ENCODE results near the gene DNAH6.
A peak's percentile ranks its signal among the peaks of the same experiment; 100 is the strongest.

DNAH6 gene

DNA sequence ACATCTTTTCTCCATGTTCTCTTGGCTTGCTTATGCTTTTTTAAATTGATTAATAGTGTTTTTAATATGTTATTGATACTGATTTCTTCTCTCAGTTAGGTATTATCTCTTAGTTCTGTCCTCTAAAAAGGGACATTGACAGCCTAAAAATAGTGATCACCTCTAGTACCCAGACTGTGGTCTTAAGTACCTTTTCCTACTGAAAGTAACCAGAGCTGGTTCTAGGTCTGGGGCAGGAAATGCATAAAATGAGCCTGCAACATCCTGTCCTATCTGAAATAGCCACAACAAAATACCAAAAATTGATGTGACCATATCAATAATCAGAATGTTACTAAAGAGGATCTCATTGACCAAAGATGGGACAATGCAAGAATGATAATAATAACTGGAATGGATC is 113.3 kb downstream of the DNAH6 start:
- TF ChIP-seq, protein P1, sequence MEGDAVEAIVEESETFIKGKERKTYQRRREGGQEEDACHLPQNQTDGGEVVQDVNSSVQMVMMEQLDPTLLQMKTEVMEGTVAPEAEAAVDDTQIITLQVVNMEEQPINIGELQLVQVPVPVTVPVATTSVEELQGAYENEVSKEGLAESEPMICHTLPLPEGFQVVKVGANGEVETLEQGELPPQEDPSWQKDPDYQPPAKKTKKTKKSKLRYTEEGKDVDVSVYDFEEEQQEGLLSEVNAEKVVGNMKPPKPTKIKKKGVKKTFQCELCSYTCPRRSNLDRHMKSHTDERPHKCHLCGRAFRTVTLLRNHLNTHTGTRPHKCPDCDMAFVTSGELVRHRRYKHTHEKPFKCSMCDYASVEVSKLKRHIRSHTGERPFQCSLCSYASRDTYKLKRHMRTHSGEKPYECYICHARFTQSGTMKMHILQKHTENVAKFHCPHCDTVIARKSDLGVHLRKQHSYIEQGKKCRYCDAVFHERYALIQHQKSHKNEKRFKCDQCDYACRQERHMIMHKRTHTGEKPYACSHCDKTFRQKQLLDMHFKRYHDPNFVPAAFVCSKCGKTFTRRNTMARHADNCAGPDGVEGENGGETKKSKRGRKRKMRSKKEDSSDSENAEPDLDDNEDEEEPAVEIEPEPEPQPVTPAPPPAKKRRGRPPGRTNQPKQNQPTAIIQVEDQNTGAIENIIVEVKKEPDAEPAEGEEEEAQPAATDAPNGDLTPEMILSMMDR (IDR thresholded peaks at IDR 0.05; ENCODE audit: low read depth, low read length), result no peak

DNA sequence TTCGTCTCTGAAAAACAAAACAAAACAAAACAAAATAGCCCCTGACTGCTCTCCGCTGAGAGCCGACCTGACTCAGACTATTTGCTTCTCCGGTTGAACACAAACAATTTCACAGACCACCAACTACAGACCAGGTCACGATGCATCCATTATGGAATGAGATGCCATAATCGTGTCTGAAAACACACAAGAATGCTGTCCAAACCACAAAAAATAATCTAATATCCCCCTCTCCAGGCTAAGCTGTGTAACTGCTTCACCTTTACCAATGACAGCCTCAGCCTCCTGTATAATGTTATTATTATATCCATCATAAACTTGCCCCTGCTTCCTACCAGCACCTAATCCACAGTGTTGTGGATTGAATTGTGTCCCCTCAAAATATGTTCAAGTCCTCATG is 114.7 kb downstream of the DNAH6 start:
- TF ChIP-seq, protein P1 (IDR thresholded peaks at IDR 0.05; ENCODE audit: low read depth, low read length), result peak; percentile 53
- peak; percentile 1 for DNase-seq (ENCODE audit: extremely low read depth, low read depth)

More for the DNA sequence above, 113.3 kb downstream of the DNAH6 start:
- no peak for DNase-seq (ENCODE audit: extremely low read depth, low read depth)

DNA sequence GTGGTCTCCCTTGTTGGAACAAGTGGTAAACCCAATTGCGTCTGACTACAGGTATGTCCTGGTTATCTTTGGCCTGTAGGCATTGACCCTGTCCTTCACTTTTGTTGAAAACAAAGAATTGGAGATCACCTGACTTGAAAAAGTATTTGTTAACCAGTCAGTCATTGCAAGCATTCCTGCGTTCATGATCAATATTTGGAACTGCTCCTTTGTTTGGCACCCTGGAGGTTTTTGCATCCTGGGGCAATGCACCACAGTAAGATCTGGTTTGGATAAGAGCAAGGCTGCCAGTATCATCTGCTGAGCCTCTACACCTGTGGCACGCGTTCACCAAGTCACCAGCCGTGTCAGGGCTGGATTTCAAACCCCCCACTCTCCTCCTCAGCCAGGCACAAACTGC is 115.7 kb downstream of the DNAH6 start:
- DNase-seq (ENCODE audit: extremely low read depth, low read depth), result no peak
- TF ChIP-seq, protein P1 (IDR thresholded peaks at IDR 0.05; ENCODE audit: low read depth, low read length), result no peak

DNA sequence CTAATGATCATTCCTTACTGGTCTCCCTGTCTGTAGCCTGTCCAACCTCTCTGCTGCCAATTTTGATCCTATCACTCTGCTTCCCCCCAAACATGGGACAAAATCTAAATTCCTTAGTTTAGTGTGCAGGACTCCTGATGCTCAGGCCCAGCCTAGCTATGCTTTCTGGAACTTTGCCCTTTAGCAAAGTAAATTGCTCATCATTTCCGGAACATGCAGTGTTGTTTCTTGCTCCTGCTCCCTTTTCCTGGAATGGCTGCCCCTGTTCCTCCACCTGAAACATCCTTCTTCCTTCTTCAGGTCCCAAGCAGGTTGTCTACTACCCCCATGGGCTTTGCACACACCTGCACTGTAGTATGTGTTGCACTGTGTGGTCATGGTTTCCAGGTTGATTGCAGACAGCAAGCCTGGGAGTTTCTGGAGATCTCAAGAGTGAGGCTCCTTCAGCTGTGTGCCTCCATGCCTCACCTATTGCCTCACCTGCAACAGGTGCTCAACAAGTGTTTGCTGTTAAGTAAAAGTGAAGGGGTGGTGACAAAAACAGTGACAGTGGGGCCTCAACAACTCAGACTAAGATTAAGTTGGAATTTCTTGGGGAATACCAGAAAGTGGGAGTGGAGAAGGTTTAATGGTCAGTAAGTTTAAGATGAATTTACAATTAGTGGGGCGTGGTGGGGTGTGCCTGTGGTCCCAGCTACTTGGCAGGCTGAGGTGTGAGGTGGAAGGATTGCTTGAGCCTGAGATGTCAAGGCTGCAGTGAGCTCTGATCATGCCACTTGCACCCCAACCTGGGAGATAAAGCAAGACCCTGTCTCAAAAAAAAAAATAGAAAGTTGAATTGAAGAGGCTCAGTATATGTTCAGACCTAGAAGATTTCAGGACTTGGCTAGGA is 120.0 kb downstream of the DNAH6 start:
- no peak for DNase-seq (ENCODE audit: extremely low read depth, low read depth)
- TF ChIP-seq, protein P1 (IDR thresholded peaks at IDR 0.05; ENCODE audit: low read depth, low read length), result no peak

DNA sequence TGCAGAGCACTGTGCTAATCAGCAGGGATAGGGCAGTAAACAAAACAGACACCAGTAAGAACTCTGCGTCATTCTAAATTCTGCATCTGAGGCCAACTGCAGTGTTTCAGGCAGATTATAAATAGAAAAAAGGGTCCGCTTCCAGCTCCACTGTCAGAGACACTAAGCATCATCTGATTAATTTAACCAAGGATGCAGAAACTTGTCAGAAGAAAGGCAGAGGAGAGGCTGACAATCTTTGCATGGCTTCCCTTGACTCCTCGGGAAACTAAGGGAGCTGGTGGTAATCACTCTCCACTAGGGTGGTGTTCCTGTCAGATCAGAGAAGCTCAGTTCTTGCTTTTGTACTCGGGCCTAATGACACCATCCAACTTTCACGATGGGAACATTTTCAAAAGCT is 123.5 kb downstream of the DNAH6 start:
- no peak for DNase-seq (ENCODE audit: extremely low read depth, low read depth)
- TF ChIP-seq, protein P1 (IDR thresholded peaks at IDR 0.05; ENCODE audit: low read depth, low read length), result no peak

DNA sequence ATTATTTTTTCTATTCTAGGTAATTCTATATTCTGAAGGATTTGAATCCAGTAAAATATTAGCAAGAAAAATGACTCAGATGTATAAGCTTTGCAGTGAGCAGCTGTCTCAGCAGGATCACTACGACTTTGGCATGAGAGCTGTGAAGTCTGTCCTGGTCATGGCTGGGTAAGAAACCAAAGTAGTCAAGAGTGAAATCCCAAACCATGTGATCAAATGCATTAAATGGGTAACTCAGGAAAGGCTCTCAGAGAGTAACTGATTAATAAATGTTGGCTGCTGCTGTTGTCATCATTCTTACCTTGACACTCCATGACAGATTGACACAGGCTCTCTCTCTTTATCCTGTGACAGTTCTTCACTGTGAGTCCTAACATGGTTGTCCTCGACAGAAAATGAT is 124.1 kb downstream of the DNAH6 start:
- TF ChIP-seq, protein P1 (IDR thresholded peaks at IDR 0.05; ENCODE audit: low read depth, low read length), result no peak
- DNase-seq (ENCODE audit: extremely low read depth, low read depth), result no peak

DNA sequence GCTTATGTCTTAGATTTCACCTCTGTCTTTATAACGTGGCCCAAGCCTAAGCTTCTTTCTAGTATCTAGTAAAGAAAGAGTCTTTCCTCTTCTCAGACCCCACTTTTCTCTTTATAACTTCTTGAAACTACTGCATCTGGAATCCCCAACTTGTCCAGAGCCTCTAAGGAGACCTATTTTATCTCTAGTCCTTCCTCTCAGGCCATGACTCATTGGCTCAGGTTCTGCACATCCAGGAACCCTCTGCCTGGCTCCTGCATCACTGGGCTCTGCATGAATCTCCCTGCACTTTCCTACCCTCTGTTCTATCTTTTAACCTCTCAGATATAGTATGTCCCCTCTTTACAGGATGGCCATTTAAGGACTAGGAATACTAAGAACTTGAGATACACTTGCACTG is 124.7 kb downstream of the DNAH6 start:
- no peak for DNase-seq (ENCODE audit: extremely low read depth, low read depth)
- TF ChIP-seq, protein P1 (IDR thresholded peaks at IDR 0.05; ENCODE audit: low read depth, low read length), result no peak
